ENCODE results near the gene SRGAP1. TPM values are rescaled to one million over a fixed set of nuclear protein-coding genes. Genes with fewer than 3 reads are reported as not detected.
"Not testable (repeated sequence)": the region's sequence is repeated elsewhere in the genome, so short reads cannot be mapped to it uniquely, and the experiment has no call there.

Gene SRGAP1
- total RNA-seq, 2 experiments from 2014 or later = 0.03 to 0.08 TPM

GRCh38 chr12:63863658-63864453 lies 19.4 kb downstream of the SRGAP1 start:
- peaks cover 4% of the 10 kb centered on the region for H3K27me3 Mint-ChIP-seq
- no peaks in the 10 kb centered on the region for H3K9me3 Mint-ChIP-seq
- DNase-seq (no peak), ATAC-seq (ENCODE audit: low read depth) (no peak)
- POLR2A ChIA-PET = no interaction called here
- no peak overlapping the region for H3K27ac Mint-ChIP-seq
- no peaks in the 10 kb centered on the region for H3K4me1 Mint-ChIP-seq
- no peak overlapping the region for H3K4me3 Mint-ChIP-seq
- H3K36me3 Mint-ChIP-seq = no peaks in the 10 kb centered on the region

GRCh38 chr12:63864454-63864706 lies 19.9 kb downstream of the SRGAP1 start:
- DNase-seq (no peak), ATAC-seq (ENCODE audit: low read depth) (no peak)
- Mint-ChIP-seq H3K4me3 (no peak overlapping the region), H3K27me3 (peaks cover 4% of the 10 kb centered on the region), H3K27ac (no peak overlapping the region), H3K36me3 (no peaks in the 10 kb centered on the region), H3K4me1 (no peaks in the 10 kb centered on the region), H3K9me3 (no peaks in the 10 kb centered on the region)
- POLR2A ChIA-PET = no interaction called here

GRCh38 chr12:63865448-63865847 lies 20.9 kb downstream of the SRGAP1 start:
- H3K4me3 Mint-ChIP-seq = no peak overlapping the region
- DNase-seq = no peak
- POLR2A ChIA-PET = no interaction called here
- no peaks in the 10 kb centered on the region for H3K4me1 Mint-ChIP-seq
- no peaks in the 10 kb centered on the region for H3K9me3 Mint-ChIP-seq
- no peak for ATAC-seq (ENCODE audit: low read depth)
- peaks cover 5% of the 10 kb centered on the region for H3K27me3 Mint-ChIP-seq
- no peak overlapping the region for H3K27ac Mint-ChIP-seq
- no peaks in the 10 kb centered on the region for H3K36me3 Mint-ChIP-seq

- no peak overlapping the region for H3K27ac Mint-ChIP-seq
- DNase-seq = no peak
- POLR2A ChIA-PET = no interaction called here
- peaks cover 9% of the 10 kb centered on the region for H3K27me3 Mint-ChIP-seq
- no peak overlapping the region for H3K4me3 Mint-ChIP-seq
- ATAC-seq (ENCODE audit: low read depth) = no peak
- H3K9me3 Mint-ChIP-seq = no peaks in the 10 kb centered on the region
- H3K36me3 Mint-ChIP-seq = no peaks in the 10 kb centered on the region
- H3K4me1 Mint-ChIP-seq = no peaks in the 10 kb centered on the region
These were observed 22.6 kb downstream of the SRGAP1 start for GRCh38 chr12:63867053-63867452.

GRCh38 chr12:63869656-63870055 lies 25.2 kb downstream of the SRGAP1 start:
- ATAC-seq (ENCODE audit: low read depth) = no peak
- H3K4me1 Mint-ChIP-seq = no peaks in the 10 kb centered on the region
- POLR2A ChIA-PET = no interaction called here
- H3K36me3 Mint-ChIP-seq = no peaks in the 10 kb centered on the region
- no peaks in the 10 kb centered on the region for H3K9me3 Mint-ChIP-seq
- peaks cover 6% of the 10 kb centered on the region for H3K27me3 Mint-ChIP-seq
- no peak overlapping the region for H3K4me3 Mint-ChIP-seq
- no peak overlapping the region for H3K27ac Mint-ChIP-seq
- no peak for DNase-seq

GRCh38 chr12:63870838-63871237 lies 26.3 kb downstream of the SRGAP1 start:
- H3K9me3 Mint-ChIP-seq = no peaks in the 10 kb centered on the region
- POLR2A ChIA-PET = no interaction called here
- ATAC-seq (ENCODE audit: low read depth) = no peak
- no peaks in the 10 kb centered on the region for H3K4me1 Mint-ChIP-seq
- no peak for DNase-seq
- H3K27me3 Mint-ChIP-seq = peaks cover 6% of the 10 kb centered on the region
- no peaks in the 10 kb centered on the region for H3K36me3 Mint-ChIP-seq
- no peak overlapping the region for H3K27ac Mint-ChIP-seq
- no peak overlapping the region for H3K4me3 Mint-ChIP-seq

- ATAC-seq (ENCODE audit: low read depth) (no peak), DNase-seq (no peak)
- Mint-ChIP-seq H3K9me3 (no peaks in the 10 kb centered on the region), H3K27me3 (peaks cover 7% of the 10 kb centered on the region), H3K27ac (no peak overlapping the region), H3K4me3 (no peak overlapping the region), H3K36me3 (no peaks in the 10 kb centered on the region), H3K4me1 (no peaks in the 10 kb centered on the region)
- POLR2A ChIA-PET = no interaction called here
These were observed 30.5 kb downstream of the SRGAP1 start for GRCh38 chr12:63874897-63875480.

- DNase-seq = no peak
These were observed 31.2 kb downstream of the SRGAP1 start for GRCh38 chr12:63875703-63876102.

GRCh38 chr12:63876980-63877379 lies 32.5 kb downstream of the SRGAP1 start:
- H3K4me1 Mint-ChIP-seq = no peaks in the 10 kb centered on the region
- ATAC-seq (ENCODE audit: low read depth) (no peak), DNase-seq (no peak)
- H3K27me3 Mint-ChIP-seq = peaks cover 2% of the 10 kb centered on the region
- no peak overlapping the region for H3K4me3 Mint-ChIP-seq
- H3K36me3 Mint-ChIP-seq = no peaks in the 10 kb centered on the region
- no peak overlapping the region for H3K27ac Mint-ChIP-seq
- POLR2A ChIA-PET = no interaction called here
- H3K9me3 Mint-ChIP-seq = no peaks in the 10 kb centered on the region

More at GRCh38 chr12:63875703-63876102, 31.2 kb downstream of the SRGAP1 start:
- H3K27me3 Mint-ChIP-seq = peaks cover 4% of the 10 kb centered on the region
- no peak for ATAC-seq (ENCODE audit: low read depth)
- POLR2A ChIA-PET = no interaction called here
- H3K4me3 Mint-ChIP-seq = no peak overlapping the region
- H3K4me1 Mint-ChIP-seq = no peaks in the 10 kb centered on the region
- H3K36me3 Mint-ChIP-seq = no peaks in the 10 kb centered on the region
- no peaks in the 10 kb centered on the region for H3K9me3 Mint-ChIP-seq
- no peak overlapping the region for H3K27ac Mint-ChIP-seq

- no peaks in the 10 kb centered on the region for H3K9me3 Mint-ChIP-seq
- POLR2A ChIA-PET = no interaction called here
- no peak overlapping the region for H3K27ac Mint-ChIP-seq
These were observed 33.2 kb downstream of the SRGAP1 start for GRCh38 chr12:63877693-63878092.

GRCh38 chr12:63880235-63880634 lies 35.7 kb downstream of the SRGAP1 start:
- H3K4me3 Mint-ChIP-seq; H3K36me3 Mint-ChIP-seq; H3K4me1 Mint-ChIP-seq; DNase-seq; H3K27me3 Mint-ChIP-seq; H3K9me3 Mint-ChIP-seq; ATAC-seq (ENCODE audit: low read depth); H3K27ac Mint-ChIP-seq; POLR2A ChIA-PET: not testable (repeated sequence)

More at GRCh38 chr12:63877693-63878092, 33.2 kb downstream of the SRGAP1 start:
- ATAC-seq (ENCODE audit: low read depth) = no peak
- Mint-ChIP-seq H3K27me3 (peaks cover 2% of the 10 kb centered on the region), H3K4me3 (no peak overlapping the region), H3K36me3 (no peaks in the 10 kb centered on the region), H3K4me1 (no peaks in the 10 kb centered on the region)
- DNase-seq = no peak

GRCh38 chr12:63880742-63881263 lies 36.3 kb downstream of the SRGAP1 start:
- H3K4me1 Mint-ChIP-seq = no peaks in the 10 kb centered on the region
- POLR2A ChIA-PET = no interaction called here
- DNase-seq (no peak), ATAC-seq (ENCODE audit: low read depth) (no peak)
- peaks cover 2% of the 10 kb centered on the region for H3K27me3 Mint-ChIP-seq
- no peaks in the 10 kb centered on the region for H3K36me3 Mint-ChIP-seq
- no peak overlapping the region for H3K4me3 Mint-ChIP-seq
- H3K27ac Mint-ChIP-seq = no peak overlapping the region
- no peaks in the 10 kb centered on the region for H3K9me3 Mint-ChIP-seq

- H3K27ac Mint-ChIP-seq = no peak overlapping the region
- ATAC-seq (ENCODE audit: low read depth) = no peak
- no peak overlapping the region for H3K4me3 Mint-ChIP-seq
- no peaks in the 10 kb centered on the region for H3K9me3 Mint-ChIP-seq
- H3K27me3 Mint-ChIP-seq = no peaks in the 10 kb centered on the region
- H3K36me3 Mint-ChIP-seq = no peaks in the 10 kb centered on the region
- H3K4me1 Mint-ChIP-seq = no peaks in the 10 kb centered on the region
- no peak for DNase-seq
- POLR2A ChIA-PET = no interaction called here
These were observed 38.3 kb downstream of the SRGAP1 start for GRCh38 chr12:63882844-63883243.

- DNase-seq = no peak
- Mint-ChIP-seq H3K27ac (no peak overlapping the region), H3K27me3 (peaks cover 2% of the 10 kb centered on the region), H3K9me3 (no peaks in the 10 kb centered on the region), H3K4me3 (no peak overlapping the region), H3K36me3 (no peaks in the 10 kb centered on the region), H3K4me1 (no peaks in the 10 kb centered on the region)
- POLR2A ChIA-PET = no interaction called here
- no peak for ATAC-seq (ENCODE audit: low read depth)
These were observed 40.9 kb downstream of the SRGAP1 start for GRCh38 chr12:63885401-63885800.
